NCI-H524 (cell line): ENCODE data around the gene CABCOCO1.
A peak's percentile ranks its signal among the peaks of the same experiment; 100 is the strongest.
"Not testable (repeated sequence)": the region's sequence is repeated elsewhere in the genome, so short reads cannot be mapped to it uniquely, and the experiment has no call there.

ENCODE experiments used
- DNase-seq, 2 experiments: peaks; one replicate each; lab custom pipeline; 2025; lab: John Stamatoyannopoulos, UW

Gene CABCOCO1

GRCh38 chr10:61642676-61643075, 20.1 kb upstream of the CABCOCO1 start:
- DNase-seq, result no peak

- DNase-seq, result no peak
These were observed 19.4 kb upstream of the CABCOCO1 start for GRCh38 chr10:61643316-61643751.

- no peak for DNase-seq
These were observed 9.0 kb upstream of the CABCOCO1 start for GRCh38 chr10:61653699-61654098.

- no peak for DNase-seq
These were observed 7.3 kb upstream of the CABCOCO1 start for GRCh38 chr10:61655335-61655851.

GRCh38 chr10:61663466-61663865, 737 bp downstream of the CABCOCO1 start:
- no peak for DNase-seq

GRCh38 chr10:61664985-61665384, 2.3 kb downstream of the CABCOCO1 start:
- no peak for DNase-seq

- no peak for DNase-seq
These were observed 6.5 kb downstream of the CABCOCO1 start for GRCh38 chr10:61669161-61669725.

GRCh38 chr10:61669849-61670248, 7.1 kb downstream of the CABCOCO1 start:
- DNase-seq, result no peak

GRCh38 chr10:61673360-61673759, 10.6 kb downstream of the CABCOCO1 start:
- no peak for DNase-seq

GRCh38 chr10:61682323-61682722, 19.6 kb downstream of the CABCOCO1 start:
- DNase-seq, result no peak

- no peak for DNase-seq
These were observed 20.6 kb downstream of the CABCOCO1 start for GRCh38 chr10:61683319-61683718.

- DNase-seq, result no peak
These were observed 22.3 kb downstream of the CABCOCO1 start for GRCh38 chr10:61684894-61685507.

- no peak for DNase-seq
These were observed 26.0 kb downstream of the CABCOCO1 start for GRCh38 chr10:61688551-61689308.

GRCh38 chr10:61691667-61692066, 28.9 kb downstream of the CABCOCO1 start:
- not testable (repeated sequence) for DNase-seq

GRCh38 chr10:61692447-61693010, 29.8 kb downstream of the CABCOCO1 start:
- no peak for DNase-seq

GRCh38 chr10:61698968-61699655, 36.4 kb downstream of the CABCOCO1 start:
- DNase-seq, result no peak

- DNase-seq, result no peak
These were observed 38.5 kb downstream of the CABCOCO1 start for GRCh38 chr10:61701055-61701705.

GRCh38 chr10:61701706-61702105, 39.0 kb downstream of the CABCOCO1 start:
- DNase-seq, result no peak

- DNase-seq, result peak in 1 of 2 experiments; percentile 7
These were observed 39.9 kb downstream of the CABCOCO1 start for GRCh38 chr10:61702584-61702983.

GRCh38 chr10:61705022-61705613, 42.4 kb downstream of the CABCOCO1 start:
- DNase-seq, result no peak

GRCh38 chr10:61708846-61709245, 46.1 kb downstream of the CABCOCO1 start:
- DNase-seq, result no peak
